GM21515 (cell line): ENCODE data around the gene ITK.
"Not testable (repeated sequence)": the region's sequence is repeated elsewhere in the genome, so short reads cannot be mapped to it uniquely, and the experiment has no call there.

Source experiments
- ATAC-seq: cut with Tn5 transposase; IDR thresholded peaks from one replicate; pipeline ENCODE4 v1.9.1; 2021; ENCODE audit not compliant: unreplicated experiment

Gene ITK

GRCh38 chr5:157244704-157245103 lies 64.1 kb downstream of the ITK start:
- not testable (repeated sequence) for ATAC-seq

DNA sequence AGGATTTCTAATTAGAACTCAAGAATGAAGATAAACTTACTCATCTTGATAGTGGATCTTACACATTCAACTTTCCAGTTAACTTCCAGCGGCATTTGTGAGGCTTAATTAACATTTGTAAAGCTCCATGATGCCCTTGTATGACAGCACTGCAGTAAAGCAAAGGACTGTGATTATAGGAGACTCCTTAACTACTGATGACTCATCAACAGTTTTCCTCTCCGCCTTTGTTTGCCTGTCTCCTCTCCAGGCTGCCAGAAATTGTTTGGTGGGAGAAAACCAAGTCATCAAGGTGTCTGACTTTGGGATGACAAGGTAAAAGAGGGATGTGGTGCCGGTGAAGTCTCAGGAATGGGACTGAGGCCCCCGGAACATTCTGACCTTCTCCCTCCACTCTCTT lies 64.8 kb downstream of the ITK start:
- no peak for ATAC-seq

DNA sequence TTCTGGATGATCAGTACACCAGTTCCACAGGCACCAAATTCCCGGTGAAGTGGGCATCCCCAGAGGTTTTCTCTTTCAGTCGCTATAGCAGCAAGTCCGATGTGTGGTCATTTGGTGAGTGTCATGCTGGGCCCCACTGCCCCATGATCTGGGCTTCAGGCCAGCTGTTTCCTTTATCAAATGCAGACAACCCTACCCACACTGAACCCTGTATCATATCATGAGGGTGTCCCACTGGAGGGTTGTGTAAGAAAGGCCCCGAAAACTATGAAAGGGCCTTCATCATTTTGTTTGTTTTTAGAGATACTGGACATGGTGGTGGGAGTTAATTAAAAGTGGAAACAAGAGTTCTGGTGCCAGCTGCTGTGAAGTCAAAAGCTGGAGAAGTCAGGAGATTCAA lies 65.2 kb downstream of the ITK start:
- ATAC-seq: no peak

DNA sequence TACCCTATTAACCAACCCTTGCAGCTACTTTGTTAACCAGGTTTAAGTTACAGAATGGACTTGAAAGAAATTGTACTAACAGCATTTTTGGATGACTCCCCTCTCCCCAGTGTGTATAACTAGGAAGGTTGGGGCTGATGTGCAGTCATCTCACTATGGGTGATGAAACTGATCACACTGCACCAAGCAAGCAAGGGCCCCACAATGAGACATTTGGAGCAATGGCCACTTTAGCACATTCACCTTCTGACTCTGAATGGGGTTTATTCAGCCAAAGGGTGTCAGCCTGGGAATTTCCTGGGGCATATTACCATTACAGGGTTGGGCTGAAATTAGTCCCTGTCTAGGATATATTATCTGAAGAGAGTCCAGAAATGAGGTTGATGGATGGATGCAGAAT lies 66.6 kb downstream of the ITK start:
- ATAC-seq: no peak

- ATAC-seq: no peak
Observed at GRCh38 chr5:157248821-157249470, 68.3 kb downstream of the ITK start.

DNA sequence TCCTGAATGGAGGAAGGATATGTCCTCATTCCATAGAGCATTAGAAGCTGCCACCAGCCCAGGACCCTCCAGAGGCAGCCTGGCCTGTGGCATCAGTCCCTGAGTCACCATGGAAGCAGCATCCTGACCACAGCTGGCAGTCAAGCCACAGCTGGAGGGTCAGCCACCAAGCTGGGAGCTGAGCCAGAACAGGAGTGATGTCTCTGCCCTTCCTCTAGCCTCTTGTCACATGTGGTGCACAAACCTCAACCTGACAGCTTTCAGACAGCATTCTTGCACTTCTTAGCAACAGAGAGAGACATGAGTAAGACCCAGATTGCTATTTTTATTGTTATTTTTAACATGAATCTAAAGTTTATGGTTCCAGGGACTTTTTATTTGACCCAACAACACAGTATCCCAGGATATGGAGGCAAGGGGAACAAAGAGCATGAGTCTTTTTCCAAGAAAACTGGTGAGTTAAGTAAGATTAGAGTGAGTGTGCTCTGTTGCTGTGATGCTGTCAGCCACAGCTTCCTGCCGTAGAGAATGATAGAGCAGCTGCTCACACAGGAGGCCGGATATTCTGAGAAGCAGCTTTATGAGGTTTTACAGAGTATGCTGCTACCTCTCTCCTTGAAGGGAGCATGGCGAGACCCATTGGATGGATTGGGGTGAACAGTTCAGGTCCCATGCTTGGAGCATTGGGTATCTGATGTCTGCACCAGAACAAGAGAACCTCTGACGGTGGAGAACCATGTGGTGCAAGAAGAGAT lies 72.2 kb downstream of the ITK start:
- ATAC-seq: peak; percentile 90

GRCh38 chr5:157253547-157253946 lies 72.9 kb downstream of the ITK start:
- ATAC-seq: peak; percentile 63

DNA sequence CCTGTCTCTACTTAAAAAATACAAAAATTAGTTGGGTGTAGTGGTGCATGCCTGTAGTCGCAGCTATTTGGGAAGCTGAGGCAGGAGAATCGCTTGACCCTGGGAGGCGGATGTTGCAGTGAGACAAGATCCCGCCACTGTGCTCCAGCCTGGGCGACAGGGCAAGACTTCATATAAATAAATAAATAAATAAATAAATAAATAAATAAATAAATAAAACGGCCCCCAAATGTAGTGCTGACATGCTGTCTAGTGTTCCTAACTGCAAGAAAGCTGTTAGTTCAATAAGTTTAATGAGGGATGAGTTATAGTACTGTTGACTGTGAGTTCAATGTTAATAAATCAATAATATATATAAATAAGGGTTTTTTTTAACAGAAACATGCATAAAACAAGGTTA lies 77.8 kb downstream of the ITK start:
- ATAC-seq: no peak

DNA sequence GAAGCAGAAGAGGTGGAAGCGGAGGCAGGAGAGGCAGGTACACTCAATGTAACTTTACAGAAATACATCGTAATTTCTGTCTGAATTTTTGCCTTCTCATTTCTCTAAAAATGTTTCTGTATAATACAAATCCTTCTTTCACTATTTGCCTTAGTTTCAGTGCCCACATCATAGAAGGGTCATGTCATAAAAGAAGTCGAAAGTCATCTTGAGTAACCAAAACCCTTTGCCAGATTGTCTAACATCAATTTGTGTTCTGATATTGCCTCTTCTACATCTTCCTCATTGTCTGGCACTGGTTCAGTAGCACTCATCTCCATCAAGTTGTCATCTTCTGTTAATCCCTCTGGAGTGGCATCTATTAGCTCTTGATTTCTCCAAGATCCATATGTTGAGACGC lies 79.1 kb downstream of the ITK start:
- ATAC-seq: no peak

- no peak for ATAC-seq
Observed at GRCh38 chr5:157263496-157264090, 83.0 kb downstream of the ITK start.

DNA sequence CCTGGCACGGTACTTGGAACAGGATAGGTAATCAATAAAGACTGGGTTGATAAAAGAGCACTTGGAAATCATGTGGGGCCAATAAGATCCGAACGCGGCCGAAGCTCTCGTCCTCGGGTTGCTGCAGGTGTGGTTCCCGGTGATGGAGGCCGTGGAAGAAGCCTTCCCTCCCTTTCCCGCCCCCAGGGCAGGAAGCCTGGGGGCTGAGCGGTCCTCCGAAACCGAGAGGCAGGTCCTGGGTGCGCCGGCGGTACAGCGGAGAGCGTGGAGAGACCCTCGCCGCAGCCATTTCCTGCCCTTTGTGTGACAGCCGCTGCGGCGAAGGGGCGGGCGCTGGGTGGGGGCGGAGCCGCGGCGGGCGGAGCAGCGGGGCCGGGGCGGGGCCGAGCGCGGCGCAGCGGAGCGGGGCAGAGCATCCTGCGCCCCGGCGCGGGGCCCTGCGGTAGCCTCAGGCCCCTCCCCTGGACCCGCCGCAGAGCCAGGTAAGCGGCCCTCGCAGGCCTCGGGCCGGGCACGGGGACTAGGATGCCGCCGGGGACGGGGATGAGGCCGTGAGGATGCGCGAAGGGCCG lies 85.2 kb downstream of the ITK start, which contains the start of gene CYFIP2:
TSS of gene CYFIP2 (plus strand) at position 410 of the 572 bp plus-strand sequence. CDS start 19,239 bp downstream, outside the sequence.
- peak; percentile 86 for ATAC-seq

DNA sequence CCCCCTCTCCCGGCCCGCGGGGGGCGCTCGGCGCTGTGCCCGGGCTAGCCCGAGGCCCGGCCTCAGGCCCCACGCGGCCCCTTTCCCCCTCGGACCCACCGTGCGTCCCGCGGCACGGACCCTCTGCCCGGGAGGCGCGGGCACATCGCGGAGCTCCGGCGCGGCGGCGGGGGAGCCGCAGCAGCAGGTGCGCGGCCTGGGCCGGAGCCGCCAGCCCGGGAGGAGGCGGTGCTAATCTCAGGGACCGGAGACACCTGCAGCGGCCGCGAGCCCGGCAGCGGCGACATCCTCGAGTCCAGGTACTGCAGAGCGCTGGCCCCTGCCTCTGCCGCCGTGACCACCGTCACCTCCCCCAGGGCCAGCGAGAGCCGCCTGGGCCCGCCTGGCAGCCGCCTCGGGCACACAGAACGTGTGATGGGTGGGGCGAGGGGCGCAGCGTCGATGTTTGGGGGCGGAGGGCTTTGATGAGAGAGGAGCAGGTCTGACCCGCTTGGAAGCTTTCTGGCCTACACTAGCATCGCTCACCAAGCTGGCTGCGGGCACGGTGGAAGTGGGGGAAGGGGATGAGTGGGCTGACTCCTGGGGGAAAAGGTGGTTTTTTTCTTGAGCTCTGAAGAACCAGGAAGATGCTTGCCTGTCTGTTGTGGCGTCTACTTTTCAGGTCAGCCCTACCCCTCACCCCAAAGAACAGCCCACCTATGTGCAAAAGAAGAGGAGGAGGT lies 85.8 kb downstream of the ITK start:
- ATAC-seq: peak; percentile 47

DNA sequence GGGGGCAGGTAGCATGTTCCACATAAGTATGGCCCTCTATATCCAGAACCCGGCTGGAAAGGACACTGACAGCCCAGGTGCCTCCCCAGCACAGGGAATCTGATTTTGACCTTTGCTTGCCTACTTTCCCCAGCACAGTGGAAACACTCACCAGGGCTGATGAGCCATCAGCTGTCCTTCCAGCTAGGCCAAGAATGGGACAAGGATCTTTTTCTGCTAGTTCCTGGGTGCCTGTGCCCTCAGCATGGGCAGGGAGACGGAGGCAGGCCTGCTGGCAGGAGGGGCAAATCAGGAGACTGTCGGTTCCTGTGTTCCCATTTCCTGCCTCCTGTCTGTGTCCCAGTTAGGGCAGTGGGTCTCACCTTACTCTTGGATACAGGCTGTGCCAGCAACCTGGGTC lies 86.4 kb downstream of the ITK start:
- no peak for ATAC-seq

DNA sequence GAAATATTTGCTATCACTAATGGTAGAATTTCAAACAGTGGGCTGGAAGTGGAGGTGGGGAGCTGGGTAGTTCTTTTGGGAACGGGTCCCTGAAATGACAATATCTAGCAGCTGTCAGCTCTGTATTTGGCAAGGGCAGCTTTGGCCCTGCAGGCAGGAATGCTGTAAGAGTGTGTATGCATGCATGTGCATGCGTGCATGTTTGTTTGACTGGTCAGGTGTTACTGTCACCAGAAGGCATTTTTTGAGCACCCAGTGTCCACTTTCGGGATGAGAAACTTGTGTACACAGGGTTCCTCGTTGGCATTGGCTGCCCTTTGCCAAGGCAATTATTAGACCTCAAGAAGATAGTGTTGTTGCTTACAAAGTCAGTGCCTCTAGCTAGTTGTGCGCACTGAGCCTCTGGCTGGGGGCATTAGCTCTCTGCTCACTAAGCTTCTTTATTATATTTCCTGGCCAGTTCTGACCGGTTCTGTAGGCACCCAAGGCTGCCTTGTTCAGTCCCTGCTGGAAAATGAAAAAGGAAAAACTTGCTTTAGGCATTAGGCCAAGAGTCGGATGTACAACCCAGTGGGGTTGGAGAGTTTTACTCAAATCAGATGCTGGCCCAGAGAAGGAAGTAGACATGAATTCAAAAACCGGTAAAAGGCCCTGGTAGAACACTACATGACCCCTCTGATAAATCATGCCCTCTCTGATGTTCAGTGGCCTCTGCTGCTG lies 87.3 kb downstream of the ITK start:
- ATAC-seq: no peak

- ATAC-seq: no peak
Observed at GRCh38 chr5:157269165-157269671, 88.6 kb downstream of the ITK start.

DNA sequence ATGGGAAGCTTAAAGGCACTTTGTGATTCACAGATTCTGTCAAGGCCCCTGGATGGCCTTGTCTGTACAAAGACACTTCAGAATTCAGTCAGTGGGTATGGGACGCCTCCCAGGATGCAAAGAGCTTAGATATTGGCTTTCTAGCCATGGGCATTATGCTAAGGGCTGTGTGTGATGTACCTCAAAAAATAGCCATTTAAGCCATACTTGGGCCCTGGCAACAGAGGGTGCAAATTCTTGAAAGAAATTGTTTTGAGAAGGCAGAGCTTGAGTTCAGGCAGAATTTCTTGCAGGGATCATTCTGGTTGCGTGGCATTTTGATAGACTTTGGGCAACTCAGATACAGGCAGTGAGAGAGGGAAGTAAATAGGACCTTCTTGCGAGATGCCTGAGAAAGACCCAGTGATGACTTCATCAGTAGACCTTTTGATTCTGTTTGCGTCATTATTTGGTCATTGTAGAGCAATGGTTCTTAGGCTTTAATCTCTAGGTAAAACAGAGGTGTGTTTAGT lies 89.2 kb downstream of the ITK start:
- ATAC-seq: no peak

DNA sequence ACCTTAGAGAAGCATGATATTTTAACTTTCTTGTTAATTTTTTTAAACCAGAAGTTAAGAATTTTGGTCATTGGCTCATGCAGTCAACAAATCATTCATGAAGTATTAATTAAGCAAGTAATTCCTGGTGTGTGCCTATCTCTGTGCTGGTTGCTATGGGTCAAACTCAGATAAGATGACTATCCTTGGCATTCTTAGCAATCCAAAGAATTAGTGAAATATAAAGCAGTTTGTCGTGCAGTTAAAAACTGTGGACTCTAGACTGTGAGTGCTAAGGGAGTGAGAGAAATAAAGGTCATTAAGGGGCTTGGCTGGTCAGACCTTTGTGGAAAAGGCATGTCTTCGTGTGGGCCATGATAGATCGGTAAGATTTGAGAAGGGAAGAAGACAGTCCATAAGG lies 90.1 kb downstream of the ITK start:
- no peak for ATAC-seq

GRCh38 chr5:157271740-157272271 lies 91.2 kb downstream of the ITK start:
- ATAC-seq: peak; percentile 87

DNA sequence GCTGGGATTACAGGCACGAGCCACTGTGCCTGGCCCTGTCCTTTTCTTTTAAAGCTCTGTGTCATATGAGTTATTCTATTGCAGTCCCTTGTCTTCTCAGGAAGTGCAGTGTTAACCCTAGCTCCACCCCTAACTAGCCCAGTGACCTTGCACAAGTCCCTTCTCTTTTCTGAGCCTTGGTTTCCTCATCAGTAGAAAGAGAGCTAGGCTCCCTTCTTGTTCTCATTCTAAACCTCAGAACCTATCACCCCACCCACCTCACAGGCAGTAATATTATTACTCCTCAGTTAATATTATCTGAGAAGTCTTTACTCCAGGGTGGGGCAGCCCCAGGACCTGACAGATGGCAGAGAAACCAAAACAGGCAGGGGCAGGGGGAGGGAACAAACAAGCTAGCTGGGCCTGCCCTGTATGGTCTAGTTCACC lies 92.5 kb downstream of the ITK start:
- peak; percentile 47 for ATAC-seq

GRCh38 chr5:157275403-157275802 lies 94.8 kb downstream of the ITK start:
- no peak for ATAC-seq
